Globus pallidus (tissue), 1 donor: Measurements from ENCODE around the gene GAK.

Experiments
- DNase-seq: peaks from one replicate; pipeline ENCODE4 v3.0.0-alpha.2; 2015; ENCODE audit warnings: low spot score

The GAK gene

GRCh38 chr4:869776-870175 is 62.3 kb downstream of the GAK start:
- DNase-seq, result no peak

GRCh38 chr4:868421-868820 is 63.7 kb downstream of the GAK start:
- no peak for DNase-seq

GRCh38 chr4:867526-868250 is 64.4 kb downstream of the GAK start:
- no peak for DNase-seq

- DNase-seq, result no peak
These were observed 65.2 kb downstream of the GAK start for GRCh38 chr4:866761-867390.

- no peak for DNase-seq
These were observed 65.9 kb downstream of the GAK start for GRCh38 chr4:866068-866760.

- no peak for DNase-seq
These were observed 66.5 kb downstream of the GAK start for GRCh38 chr4:865572-865971.

- DNase-seq, result no peak
These were observed 67.0 kb downstream of the GAK start for GRCh38 chr4:865121-865465.

- no peak for DNase-seq
These were observed 67.5 kb downstream of the GAK start for GRCh38 chr4:864456-865120.

GRCh38 chr4:860561-860960 is 71.6 kb downstream of the GAK start:
- no peak for DNase-seq

GRCh38 chr4:859496-859895 is 72.6 kb downstream of the GAK start:
- DNase-seq, result no peak

- DNase-seq, result no peak
These were observed 73.2 kb downstream of the GAK start for GRCh38 chr4:858831-859451.

- DNase-seq, result no peak
These were observed 74.1 kb downstream of the GAK start for GRCh38 chr4:858041-858481.

- no peak for DNase-seq
These were observed 74.7 kb downstream of the GAK start for GRCh38 chr4:857461-857860.

GRCh38 chr4:856225-856901 is 75.8 kb downstream of the GAK start:
- no peak for DNase-seq

GRCh38 chr4:855880-856224 is 76.3 kb downstream of the GAK start:
- DNase-seq, result no peak

GRCh38 chr4:854356-854755 is 77.8 kb downstream of the GAK start:
- no peak for DNase-seq

GRCh38 chr4:853416-853781 is 78.7 kb downstream of the GAK start:
- no peak for DNase-seq

- no peak for DNase-seq
These were observed 80.2 kb downstream of the GAK start for GRCh38 chr4:851701-852430.

GRCh38 chr4:850323-850945 is 81.7 kb downstream of the GAK start:
- DNase-seq, result no peak

- DNase-seq, result no peak
These were observed 82.5 kb downstream of the GAK start for GRCh38 chr4:849478-850175.
